OCI-LY3 (cell line): ENCODE measurements around the gene ADORA1.

Source experiments
- CTCF ChIP-seq: fragments of 200-600, 300-600 bp; sonication (generic); IDR thresholded peaks from 2 replicates; pipeline ENCODE4 v1.5.1; 2014; ENCODE audit warnings: antibody characterized with exemption, low read length, low read depth
- EZH2phosphoT487 ChIP-seq: fragments of 200-600 bp; shearing (Covaris generic); IDR thresholded peaks from 2 replicates; pipeline ENCODE4 v1.6.1; 2018; ENCODE audit warnings: antibody characterized with exemption, mixed run types, low read depth

DNA sequence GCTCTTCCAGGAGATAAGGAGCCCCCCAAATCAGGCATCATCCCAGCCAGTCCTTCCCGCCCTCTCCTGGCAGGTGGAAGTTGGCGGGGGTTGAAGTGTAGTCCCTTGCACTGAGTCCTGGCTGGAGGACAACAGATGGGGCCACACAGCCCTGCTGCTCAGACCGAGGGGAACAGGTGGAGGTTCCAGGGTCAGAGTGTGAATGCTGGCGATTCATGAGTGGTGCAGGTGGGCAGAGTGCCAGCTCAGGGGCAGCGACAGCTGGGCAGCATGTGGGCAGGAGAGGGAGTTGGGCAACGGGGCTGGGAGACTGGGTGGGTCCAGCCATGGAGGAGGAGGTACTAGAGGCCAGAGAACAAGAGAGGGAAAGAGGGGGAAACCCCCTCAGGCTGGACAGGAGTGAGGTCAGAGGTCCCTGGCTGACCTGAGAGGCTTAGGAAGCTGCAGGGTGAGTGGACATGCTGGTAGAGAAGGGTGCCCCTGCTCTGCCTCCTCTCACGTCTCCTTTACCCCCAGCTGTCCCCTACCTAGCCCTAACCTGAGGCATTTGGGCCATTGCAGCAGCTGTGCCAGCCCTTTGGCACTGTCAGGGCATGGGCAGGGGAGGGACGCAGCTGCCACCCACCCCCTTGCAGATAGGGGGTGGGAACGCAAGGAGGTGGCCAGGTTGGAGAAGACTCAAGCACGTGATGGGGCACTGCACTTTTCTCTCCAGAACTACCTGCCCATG is 11.3 kb upstream of the ADORA1 start:
- no peak for TF ChIP-seq CTCF
- TF ChIP-seq EZH2phosphoT487, result no peak
